HG03520 (cell line): ENCODE measurements around the gene GLS2.
"Not testable (repeated sequence)": the region's sequence is repeated elsewhere in the genome, so short reads cannot be mapped to it uniquely, and the experiment has no call there.

ENCODE experiments used
- ATAC-seq: cut with Tn5 transposase; IDR thresholded peaks from one replicate; pipeline ENCODE4 v1.9.1; 2021; ENCODE audit warnings: mild to moderate bottlenecking, moderate library complexity; ENCODE audit not compliant: unreplicated experiment

Gene GLS2

GRCh38 chr12:56448860-56449621 is 38.9 kb downstream of the GLS2 start, which contains the start of gene TIMELESS:
Gene TIMELESS, minus strand, starts transcription at chr12:56449426. Its CDS starts 15,256 bp downstream, at chr12:56434170.
- peak; percentile 91 for ATAC-seq

DNA sequence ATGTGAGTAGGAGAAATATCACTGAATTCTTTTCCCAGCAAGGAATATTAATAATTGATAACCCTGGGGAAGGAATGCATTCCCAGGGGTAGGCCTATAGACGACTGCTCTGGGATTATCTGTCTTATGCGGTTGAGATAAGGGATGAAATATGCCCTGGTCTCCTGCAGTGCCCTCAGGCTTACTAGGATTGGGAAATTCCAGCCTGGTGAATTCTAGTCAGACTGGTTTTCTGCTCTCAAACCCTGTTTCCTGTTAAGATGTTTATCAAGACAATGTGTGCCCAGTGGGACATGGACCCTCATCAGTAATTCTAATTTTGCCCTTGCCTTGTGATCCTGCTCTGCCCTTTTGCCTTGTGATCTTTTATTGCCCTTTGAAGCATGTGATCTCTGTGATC is 44.8 kb downstream of the GLS2 start:
- not testable (repeated sequence) for ATAC-seq

DNA sequence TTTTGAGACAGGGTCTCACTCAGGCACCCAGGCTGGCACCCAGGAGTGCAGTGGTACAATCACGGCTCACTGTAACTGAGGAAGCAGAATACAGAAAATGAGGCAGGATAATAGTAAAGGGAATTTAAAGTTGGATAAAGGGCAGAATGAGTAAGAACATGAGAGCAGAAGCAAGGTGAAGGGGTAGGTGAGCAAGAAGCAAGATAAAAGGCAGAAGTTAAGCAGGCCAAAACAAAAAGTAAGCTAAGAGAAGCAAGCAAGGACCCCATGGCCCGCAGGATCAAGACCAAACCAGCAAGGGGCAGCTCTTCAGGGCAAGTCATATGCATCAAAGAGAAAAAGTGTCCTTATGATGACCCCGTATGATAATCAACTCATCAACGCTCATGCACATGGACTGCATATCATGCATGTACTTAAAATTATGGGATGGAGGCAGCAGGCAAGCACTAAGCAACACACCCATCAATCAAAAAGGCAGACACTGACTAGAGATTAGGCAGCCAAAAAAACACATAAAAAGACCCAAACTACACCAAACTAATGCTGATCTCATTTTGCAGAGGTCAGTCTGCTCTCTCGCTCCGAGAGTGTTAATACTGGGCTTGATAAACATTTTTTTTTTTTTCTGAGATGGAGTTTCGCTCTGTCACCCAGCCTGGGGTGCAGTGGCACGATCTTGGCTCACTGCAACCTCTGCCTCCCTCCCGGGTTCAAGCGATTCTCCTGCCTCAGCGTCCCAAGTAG is 50.4 kb downstream of the GLS2 start:
- ATAC-seq: no peak

GRCh38 chr12:56434828-56435227 is 53.1 kb downstream of the GLS2 start:
- no peak for ATAC-seq

GRCh38 chr12:56431850-56432249 is 56.1 kb downstream of the GLS2 start:
- no peak for ATAC-seq

DNA sequence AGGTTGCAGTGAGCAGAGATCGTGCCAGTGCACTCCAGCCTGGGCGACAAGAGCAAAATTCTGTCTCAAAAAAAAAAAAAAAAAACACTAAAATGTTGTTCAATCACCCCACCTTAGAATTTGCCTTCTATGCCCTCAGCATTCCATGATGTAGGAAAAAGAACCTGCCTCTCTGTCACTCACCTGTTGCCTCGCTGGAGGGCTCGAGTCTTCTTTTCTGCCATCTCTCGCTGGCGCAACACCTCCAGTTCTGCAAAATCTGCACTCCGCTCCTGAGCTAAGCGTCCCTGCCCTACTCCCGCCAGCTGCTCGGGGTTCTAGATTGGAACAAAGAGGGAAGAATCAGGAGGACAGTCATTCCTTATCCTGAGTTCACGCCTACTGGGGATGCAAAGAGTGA is 56.7 kb downstream of the GLS2 start:
- no peak for ATAC-seq

GRCh38 chr12:56425940-56426438 is 62.0 kb downstream of the GLS2 start:
- ATAC-seq: no peak

GRCh38 chr12:56425193-56425592 is 62.8 kb downstream of the GLS2 start:
- no peak for ATAC-seq
